Transverse colon (tissue), 4 donors: ENCODE measurements around the gene MAGI1. TPM values are rescaled to one million over a fixed set of nuclear protein-coding genes. Genes with fewer than 3 reads are reported as not detected.
"Not testable (repeated sequence)": the region's sequence is repeated elsewhere in the genome, so short reads cannot be mapped to it uniquely, and the experiment has no call there.

Experiments
- DNase-seq: peaks from one replicate; pipeline ENCODE4 v3.0.0-alpha.2; 2019
- H3K27ac ChIP-seq, 4 donors: fragments of 200-600 bp; sonication (generic); 2 replicates each; pipeline ENCODE4 v1.5.1; 2016 to 2018; ENCODE audit warnings: inconsistent platforms in 4 of 4
- H3K27me3 ChIP-seq: fragments of 200-600 bp; sonication (generic); 2 replicates; pipeline ENCODE4 v1.5.1; 2017; ENCODE audit warnings: inconsistent platforms
- H3K36me3 ChIP-seq, 4 donors: fragments of 200-600 bp; sonication (generic); 2 replicates each; pipeline ENCODE4 v1.5.1; 2017 to 2019; ENCODE audit warnings: inconsistent platforms in 4 of 4
- H3K4me1 ChIP-seq, 4 donors: fragments of 200-600 bp; sonication (generic); 2 replicates each; pipeline ENCODE4 v1.5.1; 2017 to 2020; ENCODE audit warnings: inconsistent platforms in 4 of 4
- H3K4me3 ChIP-seq, 4 donors: fragments of 200-600 bp; sonication (generic); 1 replicate in 1 of 4; 2 replicates in 3 of 4; pipeline versions ENCODE4 v1.5.1 to v1.6.1; 2017 to 2019; ENCODE audit warnings: inconsistent platforms in 4 of 4
- H3K9me3 ChIP-seq, 2 donors: fragments of 200-600 bp; sonication (generic); 2 replicates each; pipeline ENCODE4 v1.5.1; 2017 to 2019; ENCODE audit warnings: inconsistent platforms in 2 of 2
- EP300 ChIP-seq: sonication (generic); formaldehyde crosslinking; IDR thresholded peaks from one replicate; pipeline ENCODE4 v1.6.1; 2017; ENCODE audit warnings: antibody characterized with exemption, low read depth
- POLR2A ChIP-seq: fragments of 450-650 bp; IDR thresholded peaks from one replicate; pipeline ENCODE4 v1.6.1; 2016; ENCODE audit warnings: antibody characterized with exemption, mild to moderate bottlenecking, moderate library complexity
- POLR2AphosphoS5 ChIP-seq, 3 donors: sonication (generic); formaldehyde crosslinking; IDR thresholded peaks; one replicate each; pipeline ENCODE4 v1.6.1; 2016; ENCODE audit warnings: antibody characterized with exemption in 3 of 3
- WGBS, 2 donors: methylation state at CpG; one replicate each; pipeline ENCODE4 v1.1.5; 2018; ENCODE audit warnings: low coverage in 1 of 2; 5-methylcytosine and 5-hydroxymethylcytosine counted together
- in situ Hi-C, 4 donors: fragments of 200-750 bp; cut with MboI; loops; one replicate each; pipeline versions ENCODE4 v1.15.0 to v1.15.1; 2017; ENCODE audit warnings: low sequenced_read_pairs in 3 of 4, low pct_ligation_motif_present in 1 of 4, low pct_unique_long_range_greater_than_20kb in 1 of 4
- intact Hi-C: fragments of 100-400 bp; cut with DNase I; formaldehyde crosslinking; loops from one replicate; pipeline ENCODE4 v1.15.1; 2023; ENCODE audit warnings: low total_unique reads
- total RNA-seq, 4 donors: library from RNA; depleted of rRNA; stranded (reverse); fragments of >200 nt; gene quantifications; one replicate each; pipeline ENCODE4 v1.1.0, GENCODE V29; 2016
- TF ChIP-seq, protein P1 (sequence below), 5 experiments: fragments of 200-600 bp in 3 of 5; fragments of 450-650 bp in 2 of 5; sonication (generic) in 3 of 5; IDR thresholded peaks; 1 replicate in 2 of 5; 2 replicates in 3 of 5; pipeline ENCODE4 v1.5.1; 2016 to 2017; ENCODE audit warnings: antibody characterized with exemption in 5 of 5, inconsistent platforms in 3 of 5, mild to moderate bottlenecking in 2 of 5, moderate library complexity in 1 of 5

Gene MAGI1
- total RNA-seq, 4 donors from 2014 or later: 50.8 to 190 (median 67.4) TPM

DNA sequence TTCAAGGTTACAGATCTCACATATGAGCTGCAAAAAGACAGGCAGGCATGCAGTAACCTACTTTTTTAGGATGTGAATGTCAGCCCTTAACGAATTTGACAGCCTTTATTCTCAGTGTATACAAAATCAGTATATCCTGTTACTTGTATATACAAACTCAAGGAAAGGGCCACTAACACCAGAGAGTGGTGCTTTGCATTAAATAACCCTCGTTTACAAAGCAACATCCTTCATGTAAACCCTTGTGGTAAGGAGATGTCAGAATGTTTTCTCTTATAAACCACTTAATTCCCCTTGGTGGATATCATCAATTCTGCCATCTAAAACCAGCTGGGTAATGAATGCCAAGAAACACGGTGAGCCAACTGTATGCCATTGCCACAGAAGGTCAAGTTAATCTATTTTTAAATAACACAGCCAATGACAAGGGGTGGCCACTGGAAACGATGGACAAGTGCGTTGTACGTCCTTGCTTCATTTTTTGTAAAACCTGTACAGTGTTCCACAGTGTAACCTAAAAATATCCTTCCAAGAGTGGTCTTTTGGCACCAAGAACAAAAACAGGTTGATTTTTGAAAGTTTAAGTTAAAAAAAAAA lies 7.5 kb downstream of the MAGI1 start:
- H3K27me3 ChIP-seq: no peaks in the 10 kb centered on the region
- H3K36me3 ChIP-seq: no peaks in the 10 kb centered on the region
- H3K4me3 ChIP-seq: no peak overlapping the region
- intact Hi-C loops (loop anchor here (10.0 kb wide), 1 partner anchor 114 kb away; no protein-coding TSS in a partner anchor), in situ Hi-C loops (no loop called here)
- H3K4me1 ChIP-seq: peaks cover 0 to 29% (median 7%) of the 10 kb centered on the region in 4 donors
- DNase-seq: no peak
- TF ChIP-seq, protein P1, sequence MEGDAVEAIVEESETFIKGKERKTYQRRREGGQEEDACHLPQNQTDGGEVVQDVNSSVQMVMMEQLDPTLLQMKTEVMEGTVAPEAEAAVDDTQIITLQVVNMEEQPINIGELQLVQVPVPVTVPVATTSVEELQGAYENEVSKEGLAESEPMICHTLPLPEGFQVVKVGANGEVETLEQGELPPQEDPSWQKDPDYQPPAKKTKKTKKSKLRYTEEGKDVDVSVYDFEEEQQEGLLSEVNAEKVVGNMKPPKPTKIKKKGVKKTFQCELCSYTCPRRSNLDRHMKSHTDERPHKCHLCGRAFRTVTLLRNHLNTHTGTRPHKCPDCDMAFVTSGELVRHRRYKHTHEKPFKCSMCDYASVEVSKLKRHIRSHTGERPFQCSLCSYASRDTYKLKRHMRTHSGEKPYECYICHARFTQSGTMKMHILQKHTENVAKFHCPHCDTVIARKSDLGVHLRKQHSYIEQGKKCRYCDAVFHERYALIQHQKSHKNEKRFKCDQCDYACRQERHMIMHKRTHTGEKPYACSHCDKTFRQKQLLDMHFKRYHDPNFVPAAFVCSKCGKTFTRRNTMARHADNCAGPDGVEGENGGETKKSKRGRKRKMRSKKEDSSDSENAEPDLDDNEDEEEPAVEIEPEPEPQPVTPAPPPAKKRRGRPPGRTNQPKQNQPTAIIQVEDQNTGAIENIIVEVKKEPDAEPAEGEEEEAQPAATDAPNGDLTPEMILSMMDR (IDR thresholded peaks at IDR 0.05): no peak
- no peak for TF ChIP-seq POLR2AphosphoS5 (IDR thresholded peaks at IDR 0.05)
- no peak for TF ChIP-seq POLR2A
- TF ChIP-seq EP300: no peak
- no peak overlapping the region for H3K27ac ChIP-seq
- 68 to 72% methylated on average over 6 of the region's 6 CpGs for WGBS, 2 donors
- no peaks in the 10 kb centered on the region for H3K9me3 ChIP-seq

DNA sequence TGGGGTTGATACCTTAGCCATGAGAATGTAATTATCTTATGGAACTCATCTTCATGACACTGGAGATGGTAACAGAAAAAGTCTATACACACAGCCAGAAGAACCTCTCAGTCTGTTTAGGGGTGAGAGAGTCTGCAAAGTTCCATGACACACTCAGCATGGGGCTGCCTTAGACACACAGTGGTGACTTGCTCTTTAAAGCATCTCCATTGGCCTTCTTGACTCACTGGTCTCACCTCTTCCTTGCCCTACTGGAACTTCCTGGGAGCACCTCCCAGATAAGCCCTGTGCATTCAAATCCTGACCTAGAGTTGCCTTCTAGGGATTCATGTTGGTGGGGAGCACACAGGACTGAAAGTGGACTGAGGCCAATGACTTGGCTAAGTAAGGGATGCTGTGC lies 9.3 kb downstream of the MAGI1 start:
- Histone ChIP-seq H3K27ac (peak overlapping the region in 2 of 4 donors; percentile 4 to 46), H3K36me3 (no peaks in the 10 kb centered on the region), H3K4me3 (no peak overlapping the region), H3K27me3 (no peaks in the 10 kb centered on the region), H3K9me3 (no peaks in the 10 kb centered on the region), H3K4me1 (peaks cover 0 to 22% (median 5%) of the 10 kb centered on the region in 4 donors)
- intact Hi-C loops: no loop called here
- no peak for DNase-seq
- in situ Hi-C loops: no loop called here
- TF ChIP-seq POLR2AphosphoS5 (IDR thresholded peaks at IDR 0.05): no peak
- no peak for TF ChIP-seq POLR2A
- TF ChIP-seq, protein P1 (IDR thresholded peaks at IDR 0.05): no peak
- no peak for TF ChIP-seq EP300

DNA sequence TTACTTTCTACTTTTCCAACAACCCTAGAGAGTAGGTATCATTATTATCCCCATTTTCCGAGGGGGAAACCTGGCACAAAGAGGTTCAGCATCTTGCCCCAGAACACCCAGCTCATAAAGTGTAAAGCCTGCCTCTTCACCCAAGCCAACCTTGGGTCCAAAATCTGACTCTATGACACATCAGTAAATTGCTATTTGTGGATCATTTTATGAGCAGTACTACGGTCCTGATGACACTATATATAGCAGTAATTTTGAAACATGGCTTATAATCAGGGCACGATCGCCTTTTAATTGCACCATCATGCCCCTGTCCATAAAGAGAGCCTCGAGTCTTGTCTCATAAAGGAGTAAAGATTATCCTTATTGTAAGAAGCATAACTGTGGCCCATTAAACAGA lies 9.7 kb downstream of the MAGI1 start:
- TF ChIP-seq POLR2A: no peak
- no peak for TF ChIP-seq POLR2AphosphoS5 (IDR thresholded peaks at IDR 0.05)
- TF ChIP-seq, protein P1 (IDR thresholded peaks at IDR 0.05): no peak
- TF ChIP-seq EP300: no peak
- in situ Hi-C loops: no loop called here
- intact Hi-C loops: no loop called here
- peak; percentile 10 for DNase-seq
- 43 to 53% methylated on average over 5 of the region's 5 CpGs for WGBS, 2 donors
- peak overlapping the region in 2 of 4 donors; percentile 4 to 46 for H3K27ac ChIP-seq
- H3K36me3 ChIP-seq: no peaks in the 10 kb centered on the region
- H3K9me3 ChIP-seq: no peaks in the 10 kb centered on the region
- no peaks in the 10 kb centered on the region for H3K27me3 ChIP-seq
- peaks cover 0 to 22% (median 5%) of the 10 kb centered on the region in 4 donors for H3K4me1 ChIP-seq
- no peak overlapping the region for H3K4me3 ChIP-seq

DNA sequence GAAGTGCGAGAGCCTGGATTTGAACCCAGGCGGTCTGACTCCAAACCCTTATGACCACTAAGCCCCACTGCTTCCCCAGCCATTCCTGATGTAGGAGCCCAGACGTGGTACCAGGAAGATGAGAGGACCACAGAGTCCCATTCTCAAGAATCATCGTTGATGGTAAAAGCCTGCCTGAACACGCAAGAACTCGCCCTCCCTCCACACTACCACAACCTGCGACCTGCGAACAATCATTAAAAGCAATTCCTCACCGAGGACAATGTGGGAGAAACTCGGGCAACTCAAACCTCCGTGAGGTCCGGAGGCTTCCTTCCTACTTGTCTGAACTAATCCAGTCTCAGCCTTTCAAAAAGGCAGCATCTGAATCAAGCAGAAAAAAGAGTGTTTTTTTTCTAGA lies 10.3 kb downstream of the MAGI1 start:
- TF ChIP-seq POLR2AphosphoS5 (IDR thresholded peaks at IDR 0.05) (no peak), POLR2A (no peak), EP300 (no peak)
- TF ChIP-seq, protein P1 (IDR thresholded peaks at IDR 0.05): no peak
- WGBS, 2 donors: 56 to 76% methylated on average over 3 to 12 of the region's 12 CpGs
- DNase-seq: no peak
- intact Hi-C loops: no loop called here
- Histone ChIP-seq H3K4me3 (no peak overlapping the region), H3K36me3 (no peaks in the 10 kb centered on the region), H3K27ac (no peak overlapping the region), H3K27me3 (no peaks in the 10 kb centered on the region), H3K9me3 (no peaks in the 10 kb centered on the region), H3K4me1 (peaks cover 0 to 22% (median 5%) of the 10 kb centered on the region in 4 donors)
- in situ Hi-C loops: no loop called here

DNA sequence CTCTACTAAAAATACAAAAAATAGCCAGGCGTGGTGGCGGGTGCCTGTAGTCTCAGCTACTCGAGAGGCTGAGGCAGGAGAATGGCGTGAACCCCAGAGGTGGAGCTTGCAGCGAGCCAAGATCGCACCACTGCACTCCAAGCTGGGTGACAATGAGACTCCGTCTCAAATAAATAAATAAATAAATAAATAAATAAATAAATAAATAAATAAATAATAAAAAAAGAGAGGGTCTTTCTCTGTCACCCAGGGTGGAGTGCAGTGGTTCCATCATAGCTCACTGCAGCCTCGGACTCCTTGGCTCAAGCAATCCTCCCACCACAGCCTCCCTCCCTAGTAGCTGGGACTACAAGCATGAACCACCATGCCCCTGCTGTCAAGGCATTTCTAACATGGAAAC lies 11.6 kb downstream of the MAGI1 start:
- in situ Hi-C loops, H3K36me3 ChIP-seq, H3K27ac ChIP-seq, DNase-seq, intact Hi-C loops, H3K27me3 ChIP-seq, H3K4me3 ChIP-seq, H3K9me3 ChIP-seq: not testable (repeated sequence)
- 87 to 91% methylated on average over 3 to 8 of the region's 8 CpGs for WGBS, 2 donors
- H3K4me1 ChIP-seq: peaks cover 0 to 22% (median 5%) of the 10 kb centered on the region in 4 donors
